Measurements from ENCODE around the gene GALP.

DNA sequence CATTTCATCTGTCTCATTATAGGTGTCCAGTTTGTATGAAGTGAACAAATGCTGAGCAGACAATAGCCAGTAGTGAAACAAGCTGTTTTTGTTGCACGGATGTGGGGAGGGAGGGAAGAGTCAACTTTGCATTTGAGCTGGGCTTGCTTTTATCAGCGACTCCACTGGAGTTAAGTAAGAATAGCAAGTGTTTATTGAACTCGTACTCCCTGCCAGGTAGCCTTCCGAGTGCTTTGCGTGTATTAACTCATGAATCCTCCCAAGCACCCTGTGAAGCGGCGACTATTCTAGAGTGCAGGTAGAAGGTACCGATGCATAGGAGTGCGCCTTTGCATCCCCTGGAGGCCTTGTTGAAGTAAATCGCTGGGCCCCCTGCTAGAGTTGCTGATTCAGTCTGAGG lies 39.4 kb upstream of the GALP start:
- TF ChIP-seq, protein P1, sequence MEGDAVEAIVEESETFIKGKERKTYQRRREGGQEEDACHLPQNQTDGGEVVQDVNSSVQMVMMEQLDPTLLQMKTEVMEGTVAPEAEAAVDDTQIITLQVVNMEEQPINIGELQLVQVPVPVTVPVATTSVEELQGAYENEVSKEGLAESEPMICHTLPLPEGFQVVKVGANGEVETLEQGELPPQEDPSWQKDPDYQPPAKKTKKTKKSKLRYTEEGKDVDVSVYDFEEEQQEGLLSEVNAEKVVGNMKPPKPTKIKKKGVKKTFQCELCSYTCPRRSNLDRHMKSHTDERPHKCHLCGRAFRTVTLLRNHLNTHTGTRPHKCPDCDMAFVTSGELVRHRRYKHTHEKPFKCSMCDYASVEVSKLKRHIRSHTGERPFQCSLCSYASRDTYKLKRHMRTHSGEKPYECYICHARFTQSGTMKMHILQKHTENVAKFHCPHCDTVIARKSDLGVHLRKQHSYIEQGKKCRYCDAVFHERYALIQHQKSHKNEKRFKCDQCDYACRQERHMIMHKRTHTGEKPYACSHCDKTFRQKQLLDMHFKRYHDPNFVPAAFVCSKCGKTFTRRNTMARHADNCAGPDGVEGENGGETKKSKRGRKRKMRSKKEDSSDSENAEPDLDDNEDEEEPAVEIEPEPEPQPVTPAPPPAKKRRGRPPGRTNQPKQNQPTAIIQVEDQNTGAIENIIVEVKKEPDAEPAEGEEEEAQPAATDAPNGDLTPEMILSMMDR (conservative IDR thresholded peaks at IDR 0.05): no peak
- TF ChIP-seq ZFX (IDR thresholded peaks at IDR 0.05): no peak
